ENCODE measurements around the gene TWSG1. TPM values are rescaled to one million over a fixed set of nuclear protein-coding genes. Genes with fewer than 3 reads are reported as not detected.

Gene TWSG1
- total and polyA plus RNA-seq, 2 donors (not counting 3 experiments of a cell fraction or from before 2014, with no cell fraction given) = 52.4 to 57.4 TPM

- no peak for DNase-seq (ENCODE audit: low read depth, low spot score)
- Histone ChIP-seq H3K4me2 (ENCODE audit: insufficient read depth, low read length) (no peak overlapping the region), H3K9me1 (replicated peaks; ENCODE audit: control insufficient read depth, extremely low read depth, insufficient read depth, low read length) (no peaks in the 10 kb centered on the region), H3K27ac (ENCODE audit: insufficient read depth, low read depth, low read length) (no peak overlapping the region), H3K27me3 (ENCODE audit: control insufficient read depth in 2 of 2, insufficient read depth in 2 of 2, low read length in 2 of 2) (no peaks in the 10 kb centered on the region), H3K4me1 (ENCODE audit: control insufficient read depth, extremely low read depth, insufficient read depth, low read length) (peaks cover 3% of the 10 kb centered on the region), H4K20me1 (replicated peaks; ENCODE audit: control insufficient read depth, extremely low read depth, insufficient read depth, low read length) (no peaks in the 10 kb centered on the region), H2AFZ (ENCODE audit: low read depth, low read length) (no peak overlapping the region), H3K36me3 (ENCODE audit: control insufficient read depth in 2 of 2, extremely low read depth in 1 of 2, insufficient read depth in 2 of 2, low read length in 2 of 2) (peaks cover 1 to 7% of the 10 kb centered on the region in 2 experiments), H3K9me3 (replicated peaks; ENCODE audit: control insufficient read depth, insufficient read depth, low read length) (no peaks in the 10 kb centered on the region), H3K9ac (replicated peaks; ENCODE audit: extremely low read depth, insufficient read depth, low read length) (no peak overlapping the region), H3K4me3 (replicated peaks in 1 of 3; ENCODE audit: insufficient read depth in 1 of 3, low read depth in 1 of 3, low read length in 3 of 3) (no peak overlapping the region), H3K79me2 (ENCODE audit: control insufficient read depth, insufficient read depth, low read length) (peaks cover 28% of the 10 kb centered on the region)
- TF ChIP-seq JUN (IDR thresholded peaks at IDR 0.05; ENCODE audit: borderline replicate concordance, insufficient read depth, insufficient read length, low read depth) (no peak), CTCF (IDR thresholded peaks at IDR 0.05; ENCODE audit: extremely low read depth in 1 of 2, insufficient read depth in 1 of 2, low read depth in 1 of 2, low read length in 2 of 2) (no peak), POLR2A (IDR thresholded peaks at IDR 0.05; ENCODE audit: low read depth, low read length) (no peak), POLR2AphosphoS5 (IDR thresholded peaks at IDR 0.05; ENCODE audit: insufficient read depth, low read depth, low read length) (no peak), GATA2 (IDR thresholded peaks at IDR 0.05; ENCODE audit: insufficient read depth, insufficient read length, low read depth, low read length) (no peak), MAX (IDR thresholded peaks at IDR 0.05; ENCODE audit: insufficient read depth, insufficient read length) (no peak), MYC (IDR thresholded peaks at IDR 0.05; ENCODE audit: low read depth, low read length) (no peak)
- ChIA-PET POLR2A (interaction anchor here (0.7 kb wide), 1 partner anchor 9 kb away, joined by 3 read pairs; no protein-coding TSS in a partner anchor), CTCF (interaction anchor here (0.7 to 3.0 kb wide), 4 partner anchors 11 to 179 kb away, joined by 3 to 18 read pairs (median 4); no protein-coding TSS in a partner anchor)
- intact Hi-C loops (cut with micrococcal nuclease) = no loop called here
- dilution Hi-C loops (cut with MboI; ENCODE audit: extremely low pct_ligation_motif_present, low sequenced_read_pairs) = no loop called here
- BruUV-seq (replicated peaks) = no TSS peak
- no peak for FAIRE-seq
Measured at GRCh38 chr18:9336827-9337226, 2.3 kb downstream of the TWSG1 start.
